ENCODE results near the gene FCMR. TPM values are rescaled to one million over a fixed set of nuclear protein-coding genes. Genes with fewer than 3 reads are reported as not detected.

FCMR gene, protein sequence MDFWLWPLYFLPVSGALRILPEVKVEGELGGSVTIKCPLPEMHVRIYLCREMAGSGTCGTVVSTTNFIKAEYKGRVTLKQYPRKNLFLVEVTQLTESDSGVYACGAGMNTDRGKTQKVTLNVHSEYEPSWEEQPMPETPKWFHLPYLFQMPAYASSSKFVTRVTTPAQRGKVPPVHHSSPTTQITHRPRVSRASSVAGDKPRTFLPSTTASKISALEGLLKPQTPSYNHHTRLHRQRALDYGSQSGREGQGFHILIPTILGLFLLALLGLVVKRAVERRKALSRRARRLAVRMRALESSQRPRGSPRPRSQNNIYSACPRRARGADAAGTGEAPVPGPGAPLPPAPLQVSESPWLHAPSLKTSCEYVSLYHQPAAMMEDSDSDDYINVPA
- polyA plus RNA-seq (2011; rRNA removed) = 1.1 and 1.2 TPM in 2 replicates
- polyA minus RNA-seq (2011; rRNA and poly(A)+ RNA removed) = 2.0 and 2.8 TPM in 2 replicates

DNA sequence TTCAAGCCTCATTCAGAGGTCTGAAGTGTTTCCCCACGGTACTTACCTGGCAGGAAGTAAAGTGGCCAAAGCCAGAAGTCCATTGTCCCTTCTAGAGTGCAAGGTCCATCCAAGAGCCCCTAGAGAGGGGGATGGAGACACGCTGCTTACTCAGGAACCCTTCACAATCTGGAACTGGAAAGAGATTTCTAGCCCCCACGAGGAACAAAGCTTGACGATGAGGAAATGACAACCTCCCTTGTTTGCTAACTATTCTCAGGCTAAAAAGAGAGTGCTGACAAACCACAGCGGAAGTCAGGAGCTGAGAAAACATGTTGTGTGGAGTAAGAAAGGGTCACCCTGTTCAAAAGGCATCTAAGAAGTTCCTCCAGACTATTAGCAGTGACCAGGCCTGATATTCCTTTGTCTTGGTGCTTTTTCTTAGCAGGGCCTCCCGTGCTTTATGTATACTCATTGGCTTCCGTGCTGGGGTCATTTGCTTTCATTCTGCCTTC is at the start of gene FCMR:
FCMR (minus strand) TSS at position 170 of the 494 bp plus-strand sequence; CDS start at position 83, 87 bp downstream.
- H3K27ac ChIP-seq (ENCODE audit: low read depth, low read length) = no peak within 1 kb of the TSS
- peaks cover 2% of the 10 kb centered on the region for H3K27me3 ChIP-seq (ENCODE audit: control insufficient read depth, insufficient read depth, low read length)
- DNase-seq (ENCODE audit: low read depth, low spot score) = no peak
- no peak within 1 kb of the TSS for H3K4me3 ChIP-seq (ENCODE audit: low read depth, low read length)
- TF ChIP-seq, protein P1, sequence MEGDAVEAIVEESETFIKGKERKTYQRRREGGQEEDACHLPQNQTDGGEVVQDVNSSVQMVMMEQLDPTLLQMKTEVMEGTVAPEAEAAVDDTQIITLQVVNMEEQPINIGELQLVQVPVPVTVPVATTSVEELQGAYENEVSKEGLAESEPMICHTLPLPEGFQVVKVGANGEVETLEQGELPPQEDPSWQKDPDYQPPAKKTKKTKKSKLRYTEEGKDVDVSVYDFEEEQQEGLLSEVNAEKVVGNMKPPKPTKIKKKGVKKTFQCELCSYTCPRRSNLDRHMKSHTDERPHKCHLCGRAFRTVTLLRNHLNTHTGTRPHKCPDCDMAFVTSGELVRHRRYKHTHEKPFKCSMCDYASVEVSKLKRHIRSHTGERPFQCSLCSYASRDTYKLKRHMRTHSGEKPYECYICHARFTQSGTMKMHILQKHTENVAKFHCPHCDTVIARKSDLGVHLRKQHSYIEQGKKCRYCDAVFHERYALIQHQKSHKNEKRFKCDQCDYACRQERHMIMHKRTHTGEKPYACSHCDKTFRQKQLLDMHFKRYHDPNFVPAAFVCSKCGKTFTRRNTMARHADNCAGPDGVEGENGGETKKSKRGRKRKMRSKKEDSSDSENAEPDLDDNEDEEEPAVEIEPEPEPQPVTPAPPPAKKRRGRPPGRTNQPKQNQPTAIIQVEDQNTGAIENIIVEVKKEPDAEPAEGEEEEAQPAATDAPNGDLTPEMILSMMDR (IDR thresholded peaks at IDR 0.05; ENCODE audit: low read depth, low read length) = no peak
- H3K9me3 ChIP-seq (ENCODE audit: control insufficient read depth, insufficient read depth, low read length) = peaks cover 2% of the 10 kb centered on the region; the same call in 1 of the 2 replicates
- ChIA-PET POLR2A (no interaction called here), CTCF (interaction anchor here (0.9 to 2.1 kb wide), 7 partner anchors 9 to 187 kb away, joined by 3 to 11 read pairs (median 5); no protein-coding TSS in a partner anchor)

DNA sequence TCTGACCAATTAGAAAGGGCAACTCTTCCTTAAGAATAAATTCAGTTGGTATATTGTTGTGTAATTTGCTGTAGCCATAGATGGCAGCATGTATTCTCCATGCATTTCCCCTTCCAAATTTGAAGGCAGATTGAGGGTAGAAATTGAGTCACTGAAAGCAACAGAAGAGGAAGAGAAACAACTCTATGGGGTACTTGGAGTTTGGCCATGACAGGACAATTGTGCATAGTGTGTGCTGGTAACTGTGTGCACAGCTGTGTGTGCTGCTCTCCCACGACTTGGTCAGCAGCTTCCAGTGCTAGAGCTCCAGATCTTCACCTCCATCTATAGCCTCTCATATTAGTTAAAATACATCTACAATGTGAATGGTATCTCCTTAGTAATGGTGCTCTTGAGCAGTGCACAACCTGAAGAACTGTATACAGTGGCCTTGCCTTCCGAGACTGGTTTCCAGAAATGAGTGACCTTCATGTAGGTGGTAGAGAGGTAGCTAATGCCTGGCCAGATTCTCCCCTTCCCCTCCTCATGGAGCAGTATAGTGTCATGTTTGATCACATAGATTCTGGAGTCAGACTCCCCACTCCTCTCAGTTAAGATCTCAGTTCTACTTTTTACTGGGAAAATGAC is 49.4 kb upstream of the FCMR start:
- Histone ChIP-seq H3K27me3 (ENCODE audit: control insufficient read depth, insufficient read depth, low read length) (peaks cover 23% of the 10 kb centered on the region), H3K27ac (ENCODE audit: low read depth, low read length) (no peak overlapping the region), H3K4me3 (ENCODE audit: low read depth, low read length) (no peak overlapping the region), H3K9me3 (ENCODE audit: control insufficient read depth, insufficient read depth, low read length) (no peaks in the 10 kb centered on the region)
- CTCF ChIA-PET = no interaction called here
- TF ChIP-seq, protein P1 (IDR thresholded peaks at IDR 0.05; ENCODE audit: low read depth, low read length) = no peak
- POLR2A ChIA-PET = no interaction called here
- DNase-seq (ENCODE audit: low read depth, low spot score) = no peak

DNA sequence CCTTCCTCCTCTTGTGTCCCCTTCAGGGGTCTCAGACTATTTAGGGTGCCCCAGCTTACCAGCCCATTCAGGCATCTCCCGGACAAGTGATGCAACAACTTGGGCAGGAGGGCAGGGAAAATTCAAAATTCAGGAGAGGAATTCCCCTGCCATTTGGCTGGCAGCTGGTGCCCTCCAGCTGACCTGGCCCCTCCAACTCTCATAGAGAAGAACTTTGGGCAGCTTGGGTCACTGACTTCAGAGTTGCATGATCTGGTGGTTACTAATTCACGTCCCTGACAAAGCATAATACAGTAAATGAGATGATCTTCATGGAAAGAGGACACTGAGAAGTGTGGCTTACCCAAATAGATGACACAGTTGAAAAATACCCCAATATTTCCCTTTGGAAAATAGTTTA is 48.7 kb upstream of the FCMR start, which contains the start of gene FCAMR:
FCAMR (minus strand) TSS at position 15 of the 400 bp plus-strand sequence. CDS start 335 bp downstream, outside the sequence.
- ChIA-PET POLR2A (no interaction called here), CTCF (no interaction called here)

DNA sequence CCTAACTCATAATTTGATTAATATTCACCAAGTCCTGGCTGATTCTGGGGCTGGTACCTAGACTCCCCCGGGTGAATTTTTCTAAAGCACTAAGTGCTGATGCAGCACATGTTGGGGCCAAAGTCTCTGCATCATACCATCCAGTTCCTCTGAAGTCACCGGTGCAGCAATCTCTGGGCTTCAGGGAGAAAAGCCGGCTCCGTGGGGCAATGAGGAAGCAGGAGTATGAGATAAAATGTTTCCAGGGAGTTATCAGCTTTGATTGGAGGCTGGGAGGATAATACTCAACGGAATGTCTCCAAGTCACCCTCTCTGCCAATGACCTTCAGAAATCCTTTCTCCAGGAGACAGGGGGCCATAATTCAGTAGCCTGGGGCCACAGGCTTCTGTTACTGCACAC is 47.3 kb upstream of the FCMR start:
- Histone ChIP-seq H3K27me3 (ENCODE audit: control insufficient read depth, insufficient read depth, low read length) (peaks cover 20% of the 10 kb centered on the region), H3K9me3 (ENCODE audit: control insufficient read depth, insufficient read depth, low read length) (no peaks in the 10 kb centered on the region), H3K27ac (ENCODE audit: low read depth, low read length) (no peak overlapping the region), H3K4me3 (ENCODE audit: low read depth, low read length) (no peak overlapping the region)
- CTCF ChIA-PET = interaction anchor here (1.2 kb wide), 1 partner anchor 13 kb away, joined by 3 read pairs; no protein-coding TSS in a partner anchor
- TF ChIP-seq, protein P1 (IDR thresholded peaks at IDR 0.05; ENCODE audit: low read depth, low read length) = no peak
- no peak for DNase-seq (ENCODE audit: low read depth, low spot score)
- POLR2A ChIA-PET = no interaction called here

More for the DNA sequence above, 48.7 kb upstream of the FCMR start, which contains the start of gene FCAMR:
- H3K9me3 ChIP-seq (ENCODE audit: control insufficient read depth, insufficient read depth, low read length) = no peaks in the 10 kb centered on the region
- H3K27ac ChIP-seq (ENCODE audit: low read depth, low read length) = no peak within 1 kb of the TSS
- DNase-seq (ENCODE audit: low read depth, low spot score) = no peak
- peaks cover 20% of the 10 kb centered on the region for H3K27me3 ChIP-seq (ENCODE audit: control insufficient read depth, insufficient read depth, low read length)
- no peak within 1 kb of the TSS for H3K4me3 ChIP-seq (ENCODE audit: low read depth, low read length)
- TF ChIP-seq, protein P1 (IDR thresholded peaks at IDR 0.05; ENCODE audit: low read depth, low read length) = no peak

Data from AG04450 (cell line).